Activated naive CD8-positive, alpha-beta T cell treated with anti-CD3 and anti-CD28 coated beads, Interleukin-2, amount 50 U/mL, for 16 hours (primary cell): ENCODE measurements around the gene FBXO31.

Source experiments
- DNase-seq: peaks from one replicate; pipeline ENCODE4 v3.0.0-alpha.2; 2020; ENCODE audit warnings: low read depth, low spot score

The FBXO31 gene

DNA sequence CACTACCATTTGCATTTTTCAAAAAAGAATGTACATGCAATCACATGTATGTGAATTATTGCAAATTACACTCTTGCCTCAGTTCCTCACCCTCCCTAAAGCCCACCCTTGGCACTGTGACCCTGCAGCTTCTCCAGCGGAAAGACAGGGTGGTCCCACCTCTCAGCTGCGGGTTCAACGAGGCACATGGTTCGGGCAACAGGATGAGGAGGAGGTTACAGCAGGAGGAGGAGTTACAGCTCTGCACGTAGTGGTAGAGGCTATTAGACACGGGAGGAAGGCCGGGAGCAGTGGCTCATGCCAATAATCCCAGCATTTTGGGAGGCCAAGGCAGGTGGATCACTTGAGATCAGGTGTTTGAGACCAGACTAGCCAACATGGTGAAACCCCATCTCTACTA is 71.6 kb downstream of the FBXO31 start:
- no peak for DNase-seq

GRCh38 chr16:87311387-87311786 is 72.2 kb downstream of the FBXO31 start:
- DNase-seq, result no peak

DNA sequence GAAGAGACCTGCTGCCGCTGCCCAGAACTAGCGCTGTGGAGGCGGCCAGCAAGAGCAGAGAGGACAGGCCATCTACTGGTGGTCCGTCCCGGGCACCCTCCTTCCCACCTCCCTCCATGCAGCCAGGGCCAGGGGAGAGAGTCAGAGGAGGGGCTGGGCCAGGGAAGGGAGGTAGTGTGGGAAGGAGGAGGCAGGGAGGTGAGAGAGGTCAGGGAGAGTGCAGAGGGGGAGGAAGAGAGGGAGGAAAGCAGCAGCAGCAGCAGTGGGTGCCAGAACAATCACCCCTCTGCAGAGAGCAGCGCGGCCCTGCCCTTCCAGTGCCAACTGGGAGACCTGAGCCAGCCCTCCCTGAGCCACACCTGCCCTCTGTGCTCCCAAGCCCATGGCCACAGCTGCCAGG is 73.0 kb downstream of the FBXO31 start:
- no peak for DNase-seq

GRCh38 chr16:87309620-87310525 is 73.7 kb downstream of the FBXO31 start:
- no peak for DNase-seq

DNA sequence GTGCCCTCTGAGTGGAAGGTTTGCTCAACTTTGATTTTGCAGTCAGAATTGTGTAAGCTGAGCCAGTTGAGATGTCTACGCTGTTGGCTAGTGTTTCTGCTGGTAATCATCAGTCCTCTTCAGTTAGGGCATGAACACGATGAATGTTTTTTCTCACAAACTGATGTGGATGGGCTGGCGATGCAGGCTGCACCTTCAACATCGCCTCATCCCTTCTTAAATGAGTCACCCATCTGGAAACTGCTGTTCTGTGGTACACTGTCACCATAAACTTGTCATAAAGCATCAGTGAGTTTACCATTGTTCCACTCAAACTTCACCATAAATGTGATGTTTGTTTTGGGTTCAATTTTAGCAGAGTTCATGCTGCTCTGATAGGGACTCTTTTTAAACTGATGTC is 74.8 kb downstream of the FBXO31 start:
- DNase-seq, result no peak

- no peak for DNase-seq
Observed at GRCh38 chr16:87306516-87306915, 77.1 kb downstream of the FBXO31 start.

- DNase-seq, result no peak
Observed at GRCh38 chr16:87305505-87306391, 77.8 kb downstream of the FBXO31 start.

DNA sequence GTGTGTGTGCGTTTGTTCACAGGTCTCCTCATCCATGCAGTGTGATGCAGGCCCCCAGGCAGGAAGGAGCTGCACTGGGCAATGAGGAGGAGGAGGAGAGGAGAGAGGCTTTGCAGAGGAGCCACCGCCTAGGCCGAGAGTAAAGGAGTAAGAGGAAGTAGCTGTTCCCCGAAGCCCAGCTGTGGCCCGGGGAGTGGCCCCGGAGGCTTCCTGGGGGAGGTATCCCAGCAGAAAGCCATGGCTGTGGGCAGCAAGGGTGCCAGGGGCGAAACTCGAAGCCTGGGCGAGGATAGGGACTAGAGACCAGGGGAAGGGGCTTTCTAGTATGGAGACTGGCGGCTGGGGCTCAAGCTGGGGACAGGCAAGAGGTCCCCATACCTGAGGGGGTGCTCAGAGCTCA is 78.6 kb downstream of the FBXO31 start:
- no peak for DNase-seq

DNA sequence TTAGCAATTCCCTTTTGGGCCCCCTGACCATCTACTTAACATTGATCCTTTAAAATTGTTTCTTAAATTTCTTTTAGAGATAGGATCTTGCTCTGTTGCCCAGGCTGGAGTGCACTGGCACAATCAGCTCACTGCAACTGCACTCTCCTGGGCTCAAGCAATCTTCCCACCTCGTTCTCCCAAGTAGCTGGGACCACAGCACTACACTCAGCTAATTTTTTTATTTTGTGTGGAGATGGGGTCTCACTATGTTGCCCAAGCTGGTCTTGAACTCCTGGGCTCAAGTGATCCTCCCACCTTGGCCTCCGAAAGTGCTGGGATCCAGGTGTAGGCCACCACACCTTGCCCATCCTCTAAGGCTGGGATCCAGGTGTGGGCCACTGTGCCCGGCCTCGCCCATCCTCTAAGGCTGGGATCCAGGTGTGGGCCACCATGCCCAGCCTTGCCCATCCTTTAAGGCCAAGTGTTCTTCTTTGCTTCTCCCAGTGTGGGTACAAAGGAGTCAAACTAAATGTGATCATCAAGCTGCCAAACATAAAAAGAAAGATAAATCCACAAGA is 79.5 kb downstream of the FBXO31 start:
- no peak for DNase-seq

DNA sequence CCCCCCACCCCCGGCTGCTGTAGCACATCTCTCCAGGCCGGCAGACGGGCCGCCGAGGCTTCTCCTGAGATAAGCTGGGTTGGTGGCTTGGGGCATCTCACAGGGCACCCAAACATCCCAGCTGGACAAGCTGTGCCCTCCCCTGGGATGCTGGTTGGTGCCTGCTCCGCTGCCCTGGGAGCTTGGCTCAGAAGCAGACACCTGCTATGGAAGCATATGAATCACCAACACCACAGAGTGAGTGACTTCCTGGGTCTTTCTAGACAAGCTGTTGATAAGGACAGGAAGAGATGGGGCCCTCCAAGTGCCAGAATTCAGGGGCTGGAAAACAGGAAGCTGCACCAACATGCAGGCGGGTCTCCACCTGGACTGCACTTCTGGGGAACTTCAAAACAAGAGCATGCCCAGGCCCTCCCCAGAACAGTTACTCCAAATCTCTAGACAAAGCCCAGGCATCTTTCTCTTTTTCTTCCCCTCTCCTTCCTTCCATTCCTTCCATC is 80.1 kb downstream of the FBXO31 start:
- DNase-seq, result no peak

- DNase-seq, result no peak
Observed at GRCh38 chr16:87298857-87299465, 84.6 kb downstream of the FBXO31 start.

- DNase-seq, result no peak
Observed at GRCh38 chr16:87297918-87298631, 85.5 kb downstream of the FBXO31 start.

GRCh38 chr16:87297407-87297806 is 86.2 kb downstream of the FBXO31 start:
- no peak for DNase-seq

DNA sequence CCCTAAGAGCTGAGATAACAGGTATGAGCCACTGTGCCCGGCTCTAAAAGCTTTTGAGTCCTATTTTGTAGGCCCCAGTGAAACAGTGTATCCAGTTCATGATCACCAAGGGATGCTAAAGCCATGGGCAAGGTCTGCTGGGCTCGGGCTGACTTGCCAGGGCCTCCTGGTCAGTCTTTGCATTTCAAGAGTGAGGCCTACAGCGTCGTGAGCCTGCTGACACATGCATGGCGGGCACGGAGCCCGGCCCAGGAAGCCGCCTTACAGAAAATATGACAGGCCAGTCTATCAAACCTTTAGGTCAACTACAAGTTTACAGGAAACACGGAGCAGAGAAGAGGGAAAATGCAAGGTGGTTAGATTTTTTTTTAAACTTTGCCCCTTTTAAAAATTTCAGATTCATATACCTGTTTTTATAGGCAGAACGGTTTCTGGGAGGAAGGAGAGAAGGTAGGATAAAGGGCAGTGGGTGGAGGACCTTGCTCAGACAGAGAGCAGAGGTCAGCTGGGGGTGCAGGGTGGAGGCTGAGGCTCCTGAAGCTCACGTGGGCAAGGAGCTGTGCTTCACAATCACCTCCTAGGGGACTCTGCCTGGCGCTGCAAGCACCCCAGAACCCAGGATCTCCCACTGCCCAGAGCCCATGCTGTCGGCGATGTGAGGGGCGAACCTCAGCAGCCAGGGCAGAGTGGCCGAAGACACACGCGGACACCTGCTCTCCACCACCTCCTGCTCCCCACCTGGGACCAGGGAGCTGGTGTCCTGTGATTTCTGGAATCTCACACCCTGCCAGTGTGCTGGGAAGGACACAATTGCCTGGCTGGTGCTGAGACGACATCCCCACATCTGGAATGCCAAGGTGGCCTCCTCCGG is 87.7 kb downstream of the FBXO31 start:
- no peak for DNase-seq

DNA sequence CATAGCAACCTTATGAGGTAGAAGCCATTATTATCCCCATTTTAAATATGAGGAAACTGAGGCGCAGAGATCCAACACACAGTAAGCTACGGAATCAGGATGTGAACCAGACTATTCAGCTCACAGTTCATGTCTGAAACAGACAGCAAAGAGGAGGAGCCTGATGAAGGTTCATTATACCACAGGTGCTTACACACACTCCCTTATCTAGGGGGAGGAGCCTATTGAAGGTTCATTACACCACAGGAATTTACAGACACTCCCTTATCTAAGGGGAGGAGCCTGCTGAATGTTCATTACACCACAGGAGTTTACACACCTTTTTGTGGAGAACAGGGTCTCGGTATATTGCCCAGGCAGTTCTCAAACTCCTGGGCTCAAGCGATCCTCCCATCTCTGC is 88.3 kb downstream of the FBXO31 start:
- no peak for DNase-seq

DNA sequence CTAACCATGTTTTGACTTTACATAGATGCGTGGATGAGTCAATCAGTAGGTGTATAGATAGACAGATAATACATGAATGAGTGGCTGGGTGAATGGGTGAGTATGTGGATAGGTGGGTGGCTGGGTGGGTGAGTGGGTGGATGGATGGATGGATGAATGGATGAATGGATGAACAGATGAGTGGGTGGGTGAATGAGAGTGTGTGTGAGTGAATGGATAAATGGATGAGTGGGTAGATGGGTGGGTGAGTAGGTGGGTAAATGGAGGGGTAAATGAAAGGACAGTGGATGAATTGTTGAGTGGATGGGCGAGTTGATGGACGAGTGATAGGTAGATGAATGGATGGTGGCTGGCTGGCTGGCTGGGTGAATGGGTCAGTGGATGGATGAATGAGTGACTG is 89.6 kb downstream of the FBXO31 start:
- no peak for DNase-seq

- no peak for DNase-seq
Observed at GRCh38 chr16:87291944-87292343, 91.6 kb downstream of the FBXO31 start.

DNA sequence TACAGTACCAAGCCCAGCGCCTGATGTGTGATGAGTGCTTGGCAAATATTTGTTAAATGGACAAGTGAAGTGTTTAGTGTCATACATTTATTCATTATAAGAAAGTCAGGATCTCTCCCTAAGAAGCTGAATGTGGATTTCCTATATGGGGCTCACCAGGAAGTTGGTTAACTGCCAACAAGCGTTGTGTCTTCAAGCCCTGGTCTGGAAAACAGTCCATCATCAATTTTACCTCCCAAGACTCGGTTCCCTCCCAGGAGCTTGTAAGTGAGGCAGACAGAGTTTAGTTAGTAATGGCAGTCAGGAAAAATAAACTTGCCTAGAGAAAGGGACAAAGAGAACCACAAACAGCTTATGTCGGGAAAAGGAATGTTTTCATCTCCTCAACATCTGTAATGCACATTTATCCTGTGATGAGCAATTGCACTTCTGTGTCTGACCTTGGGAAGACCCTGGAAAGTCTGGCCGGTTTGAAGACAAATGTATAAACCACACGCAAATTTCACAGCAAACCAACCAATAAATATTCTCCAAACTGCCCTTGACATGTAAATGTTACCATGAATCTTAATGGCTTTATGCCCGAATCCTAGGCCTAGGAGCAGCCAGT is 94.7 kb downstream of the FBXO31 start:
- DNase-seq, result no peak

GRCh38 chr16:87286839-87287626 is 96.5 kb downstream of the FBXO31 start:
- DNase-seq, result no peak
